Ecto neural progenitor cell (in vitro differentiated cells): ENCODE measurements around the gene PTPRJ.

Experiments
- DNase-seq: peaks from one replicate; pipeline ENCODE4 v3.0.0-alpha.2; 2018; ENCODE audit warnings: low spot score

Gene PTPRJ

DNA sequence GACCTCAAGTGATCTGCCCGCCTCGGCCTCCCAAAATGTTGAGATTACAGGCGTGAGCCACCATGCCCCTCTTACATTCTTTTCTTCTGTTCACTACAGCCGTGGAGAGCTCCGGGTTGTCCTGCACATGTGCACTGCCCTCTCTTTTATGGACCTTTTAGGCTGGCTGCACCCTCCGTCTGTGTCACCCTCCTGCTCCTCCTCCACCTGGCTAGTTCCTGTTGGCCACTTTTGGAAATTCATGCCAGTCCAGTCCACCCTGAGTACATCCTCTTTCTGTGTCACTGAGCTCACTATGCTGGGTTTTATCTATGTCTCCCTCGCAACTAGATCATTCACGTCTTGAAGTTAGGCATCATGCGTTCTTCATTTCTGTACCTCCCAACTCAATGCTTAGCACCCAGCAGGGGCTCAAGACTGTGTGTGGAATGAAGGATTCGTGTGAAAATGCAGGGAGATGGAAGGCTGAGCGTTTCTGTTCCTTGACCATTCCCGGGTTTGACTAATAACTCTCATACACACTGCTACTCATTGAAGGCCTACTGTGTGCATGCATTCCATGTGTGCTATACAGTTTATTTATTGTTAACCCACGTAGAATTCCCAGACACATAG, 60.6 kb downstream of the PTPRJ start:
- DNase-seq, result no peak

DNA sequence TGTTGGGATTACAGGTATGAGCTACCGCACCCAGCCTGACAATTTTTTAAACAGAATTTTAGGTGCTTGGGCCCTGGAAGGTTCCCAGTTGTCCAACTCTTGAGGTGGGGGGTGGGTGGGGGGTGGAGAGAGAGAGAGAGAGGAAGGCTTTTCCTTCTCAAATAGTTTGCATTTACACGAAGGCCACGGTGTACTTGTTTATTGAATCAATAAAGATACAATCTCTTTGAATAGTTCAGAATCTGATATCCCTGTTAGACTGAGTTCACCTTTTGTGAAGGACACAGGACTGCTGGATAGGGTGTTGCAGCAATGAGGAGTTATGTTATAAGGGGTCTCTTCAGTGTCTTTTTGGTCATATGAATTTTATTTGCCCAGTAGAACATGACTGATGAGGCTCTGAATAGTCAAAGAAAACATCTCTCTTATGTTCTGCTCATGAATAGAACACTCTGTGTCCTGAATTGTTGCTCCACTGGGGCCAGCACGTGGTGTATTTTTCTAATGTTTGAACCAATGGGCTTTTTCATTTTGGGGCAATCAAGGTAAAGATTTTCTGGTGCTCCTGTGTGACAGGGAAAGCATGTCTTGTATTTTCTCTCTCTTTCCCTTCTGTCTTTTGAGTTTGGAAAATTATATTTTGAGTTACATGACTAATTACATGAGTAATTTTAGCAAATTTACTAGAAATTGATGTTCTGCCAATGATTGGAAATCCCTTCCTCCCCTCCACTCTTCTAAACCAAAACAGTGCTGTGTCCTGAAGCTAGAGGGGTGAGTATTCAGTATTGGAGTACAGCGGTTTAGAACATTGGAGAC, 61.7 kb downstream of the PTPRJ start:
- DNase-seq, result no peak

- DNase-seq, result no peak
Measured at GRCh38 chr11:48043111-48043990, 63.0 kb downstream of the PTPRJ start.

DNA sequence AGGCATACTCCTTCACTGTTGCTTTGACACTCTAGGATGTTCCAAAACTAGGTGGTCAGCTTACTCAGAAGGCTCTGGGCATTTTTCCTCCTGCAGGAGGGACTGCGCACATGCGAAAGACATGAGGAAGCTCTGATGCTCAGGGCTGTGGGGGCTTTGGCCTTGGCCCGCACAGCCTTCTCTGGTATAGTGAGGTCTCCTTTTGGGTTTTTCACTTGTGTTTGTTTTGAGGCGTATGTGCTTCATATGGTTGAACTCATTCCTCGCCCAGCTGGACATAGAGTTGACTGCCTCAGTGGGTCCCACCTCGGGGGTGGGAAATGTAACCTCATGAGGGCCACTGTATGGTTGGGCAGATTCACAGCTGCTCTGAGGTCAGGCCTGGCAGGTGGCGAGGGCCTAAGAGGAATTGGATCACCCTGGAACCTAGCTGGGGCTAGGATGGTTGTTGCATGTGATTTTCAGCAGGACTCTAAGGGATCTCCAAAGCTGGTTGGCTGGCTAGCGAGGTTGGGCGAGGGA, 63.7 kb downstream of the PTPRJ start:
- DNase-seq, result no peak

DNA sequence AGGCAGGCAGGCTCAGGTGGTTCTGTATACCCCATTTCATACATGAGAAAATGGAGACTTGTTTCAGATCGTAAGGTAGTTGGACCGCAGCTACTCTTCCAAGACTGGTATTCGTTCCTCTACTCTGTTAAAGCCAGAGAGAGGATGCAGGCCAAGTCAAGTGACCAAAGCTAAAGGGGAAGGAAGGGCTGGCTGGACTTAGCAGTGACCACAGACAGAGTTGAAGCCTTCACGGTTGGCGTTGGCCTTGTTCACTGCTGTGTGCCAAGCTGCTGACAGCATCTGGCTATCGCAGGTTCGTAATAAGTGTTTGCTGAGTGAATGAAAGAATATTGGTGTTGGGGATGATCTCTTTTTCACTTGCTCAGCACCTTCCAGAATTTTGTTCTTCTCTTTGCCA, 64.2 kb downstream of the PTPRJ start:
- no peak for DNase-seq

GRCh38 chr11:48045536-48045935, 65.2 kb downstream of the PTPRJ start:
- no peak for DNase-seq

DNA sequence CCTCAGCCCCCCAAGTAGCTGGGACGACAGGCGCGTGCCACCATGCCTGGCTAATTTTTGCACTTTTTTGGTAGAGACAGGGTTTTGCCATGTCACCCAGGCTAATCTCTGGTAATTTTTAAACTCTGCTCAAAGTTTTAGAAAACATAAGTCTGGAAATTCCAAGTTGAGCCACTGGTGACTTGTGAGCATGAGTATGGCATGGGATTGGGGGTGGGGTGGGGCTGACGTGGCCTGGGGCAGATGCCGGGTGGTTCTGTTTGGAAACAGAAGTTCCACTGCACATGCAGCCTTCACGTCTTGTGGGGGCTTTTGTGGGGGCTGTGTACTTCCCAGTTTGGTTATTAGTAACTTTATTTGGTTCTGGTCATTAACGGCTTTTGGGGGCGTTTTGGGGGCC, 67.3 kb downstream of the PTPRJ start:
- no peak for DNase-seq

DNA sequence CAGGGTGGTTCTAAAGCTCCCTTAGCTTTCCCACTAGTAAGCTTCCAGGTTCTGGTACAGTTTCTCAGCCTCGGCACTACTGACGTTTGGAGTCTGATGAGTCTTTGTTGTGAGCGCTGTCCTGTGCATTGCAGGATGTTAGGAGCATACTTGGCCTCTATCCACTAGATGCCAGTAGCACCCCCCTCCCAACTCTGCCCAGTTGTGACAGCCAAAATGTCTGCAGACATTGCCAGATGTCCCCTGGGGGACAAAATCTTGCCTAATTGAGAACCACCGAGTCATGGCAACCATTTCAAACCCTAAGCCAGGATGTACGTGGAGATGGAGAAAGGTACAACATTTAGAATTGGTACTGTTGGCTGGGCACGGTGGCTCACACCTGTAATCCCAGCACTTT, 68.7 kb downstream of the PTPRJ start:
- no peak for DNase-seq

GRCh38 chr11:48050304-48050703, 69.9 kb downstream of the PTPRJ start:
- DNase-seq, result no peak

- DNase-seq, result no peak
Measured at GRCh38 chr11:48051217-48051830, 71.0 kb downstream of the PTPRJ start.

GRCh38 chr11:48052183-48053044, 72.1 kb downstream of the PTPRJ start:
- no peak for DNase-seq

- no peak for DNase-seq
Measured at GRCh38 chr11:48054994-48055291, 74.6 kb downstream of the PTPRJ start.

GRCh38 chr11:48055292-48056132, 75.2 kb downstream of the PTPRJ start:
- no peak for DNase-seq

GRCh38 chr11:48056325-48057183, 76.2 kb downstream of the PTPRJ start:
- no peak for DNase-seq

DNA sequence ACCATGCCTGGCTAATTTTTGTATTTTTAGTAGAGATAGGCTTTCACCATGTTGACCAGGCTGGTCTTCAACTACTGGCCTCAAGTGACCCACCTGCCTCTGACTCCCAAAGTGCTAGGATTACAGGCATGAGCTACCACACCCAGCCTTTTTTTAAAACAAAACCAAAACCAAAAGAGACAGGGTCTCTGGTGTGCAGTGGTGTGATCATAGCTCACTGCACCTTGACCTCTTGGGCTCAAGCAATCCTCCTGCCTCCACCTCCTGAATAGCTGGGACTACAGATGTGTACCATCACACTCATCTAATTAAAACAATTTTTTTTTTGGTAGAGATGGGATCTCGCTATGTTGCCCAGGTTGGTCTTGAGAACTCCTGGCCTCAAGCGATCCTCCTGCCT, 77.7 kb downstream of the PTPRJ start:
- no peak for DNase-seq

DNA sequence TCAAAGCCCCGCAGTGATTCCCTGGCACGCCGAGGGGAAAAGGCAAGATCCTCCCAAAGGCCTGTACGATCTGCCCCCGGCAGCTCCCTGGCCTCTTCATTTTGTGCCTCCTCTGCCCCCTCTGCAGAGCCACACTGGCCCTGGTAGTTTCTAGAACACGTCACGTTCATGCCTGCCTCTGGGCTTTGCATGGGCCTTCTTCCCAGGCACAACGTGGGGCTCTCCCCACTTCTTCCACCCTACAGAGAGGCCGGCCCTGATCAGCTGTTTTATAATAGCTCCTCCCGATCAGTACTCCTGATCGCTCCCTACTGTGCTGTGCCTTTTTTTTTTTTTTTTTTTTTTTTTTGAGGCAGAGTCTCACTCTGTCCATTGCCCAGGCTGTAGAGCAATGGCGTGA, 78.4 kb downstream of the PTPRJ start:
- DNase-seq, result no peak

GRCh38 chr11:48062649-48063048, 82.3 kb downstream of the PTPRJ start:
- no peak for DNase-seq

DNA sequence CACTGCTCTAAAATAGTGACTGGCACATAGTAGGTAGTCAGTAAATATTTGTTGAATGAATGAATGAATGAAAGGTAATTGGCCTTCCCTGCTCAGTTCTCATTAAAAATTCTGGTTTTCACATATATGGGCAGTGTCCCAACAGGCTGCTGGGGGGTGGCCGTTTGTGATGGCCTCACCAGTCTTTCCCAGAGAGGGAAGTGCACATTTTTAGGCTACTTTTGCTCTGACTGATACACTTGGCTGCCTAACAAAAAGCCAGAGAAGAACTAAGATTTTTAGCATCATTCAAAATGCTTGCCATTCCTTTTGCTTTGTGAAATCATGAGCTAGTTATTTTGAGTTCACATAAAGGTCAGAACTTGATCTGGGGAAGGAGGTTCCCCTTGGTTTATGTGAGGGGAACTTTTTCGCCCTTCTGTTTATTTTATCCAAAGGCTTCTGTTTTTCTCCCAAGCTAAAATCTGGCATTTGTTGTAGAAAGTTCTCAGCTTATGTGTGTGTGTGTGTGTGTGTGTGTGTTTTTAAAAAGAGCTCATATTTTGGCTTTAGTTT, 83.1 kb downstream of the PTPRJ start:
- DNase-seq, result no peak

DNA sequence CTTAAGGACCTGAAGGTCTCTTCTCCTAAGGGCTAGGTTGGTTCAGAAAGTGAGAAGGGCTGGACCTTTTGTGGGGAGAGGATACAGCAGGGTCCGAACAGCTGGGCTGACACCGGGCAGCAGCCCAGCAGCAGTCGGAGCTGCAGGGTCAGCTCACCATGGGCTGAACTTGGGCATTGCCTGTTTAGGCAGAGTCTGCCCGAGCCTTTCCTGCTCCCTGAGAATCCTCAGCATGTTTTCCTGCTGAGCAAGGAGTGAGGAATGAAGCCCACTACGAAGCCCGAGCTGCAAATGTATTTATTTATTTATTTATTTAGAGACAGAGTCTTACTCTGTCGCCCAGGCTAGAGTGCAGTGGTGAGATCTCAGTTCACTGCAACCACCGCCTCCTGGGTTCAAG, 83.9 kb downstream of the PTPRJ start:
- DNase-seq, result no peak
